Parathyroid adenoma (tissue), 2 donors: ENCODE data around the gene DNM3.

Source experiments
- H2AFZ ChIP-seq: fragments of 300-600 bp; sonication (generic); one replicate; pipeline ENCODE4 v1.7.0; 2017; ENCODE audit warnings: antibody characterized with exemption, mild to moderate bottlenecking
- H3K27ac ChIP-seq: fragments of 300-600 bp; sonication (generic); one replicate; pipeline ENCODE4 v1.7.0; 2017
- H3K27me3 ChIP-seq: fragments of 300-600 bp; sonication (generic); one replicate; pipeline ENCODE4 v1.7.0; 2017; ENCODE audit warnings: low read length; ENCODE audit not compliant: control insufficient read depth, insufficient read depth
- H3K36me3 ChIP-seq: fragments of 300-600 bp; sonication (generic); one replicate; pipeline ENCODE4 v1.7.0; 2017; ENCODE audit warnings: low read length; ENCODE audit not compliant: control insufficient read depth, insufficient read depth
- H3K4me1 ChIP-seq: fragments of 300-600 bp; sonication (generic); one replicate; pipeline ENCODE4 v1.7.0; 2017; ENCODE audit warnings: control low read depth
- H3K4me2 ChIP-seq: fragments of 300-600 bp; sonication (generic); one replicate; pipeline ENCODE4 v1.7.0; 2017; ENCODE audit warnings: low read length
- H3K4me3 ChIP-seq: fragments of 300-600 bp; sonication (generic); one replicate; pipeline ENCODE4 v1.7.0; 2017; ENCODE audit warnings: low read depth, low read length
- H3K79me2 ChIP-seq: fragments of 300-600 bp; sonication (generic); one replicate; pipeline ENCODE4 v1.7.0; 2017; ENCODE audit warnings: control low read depth
- H3K9ac ChIP-seq: fragments of 300-600 bp; sonication (generic); one replicate; pipeline ENCODE4 v1.7.0; 2017; ENCODE audit warnings: mild to moderate bottlenecking
- H3K9me3 ChIP-seq: fragments of 300-600 bp; sonication (generic); one replicate; pipeline ENCODE4 v1.7.0; 2017; ENCODE audit warnings: low read length; ENCODE audit not compliant: control insufficient read depth
- TF ChIP-seq, protein P1 (sequence below): fragments of 300-600 bp; sonication (generic); IDR thresholded peaks from one replicate; pipeline ENCODE4 v1.7.0; 2017; ENCODE audit warnings: antibody characterized with exemption, mild to moderate bottlenecking
- donor health status: primary hyperparathyroidism.

DNM3 gene

DNA sequence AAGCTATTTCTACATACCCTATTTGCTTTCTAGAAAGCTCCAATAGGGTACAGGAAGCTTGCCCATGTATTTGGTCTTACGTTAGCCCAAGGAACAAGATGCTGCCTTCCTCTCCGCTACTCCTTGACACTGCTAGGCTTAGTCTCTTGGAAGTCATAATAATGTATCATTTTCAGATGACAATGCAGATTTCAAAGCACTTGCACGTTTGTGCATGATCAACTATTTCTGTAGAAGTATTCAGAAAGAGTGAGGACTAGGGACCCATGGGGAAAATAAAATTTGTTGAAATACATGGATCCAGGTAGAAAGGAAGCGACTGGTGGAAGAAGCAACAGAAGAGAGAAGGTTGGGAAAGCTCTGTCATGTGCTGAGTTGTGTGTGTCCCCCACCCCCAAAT is 367.3 kb downstream of the DNM3 start:
- peaks cover 2% of the 10 kb centered on the region for H3K4me1 ChIP-seq
- no peaks in the 10 kb centered on the region for H3K27me3 ChIP-seq
- TF ChIP-seq, protein P1, sequence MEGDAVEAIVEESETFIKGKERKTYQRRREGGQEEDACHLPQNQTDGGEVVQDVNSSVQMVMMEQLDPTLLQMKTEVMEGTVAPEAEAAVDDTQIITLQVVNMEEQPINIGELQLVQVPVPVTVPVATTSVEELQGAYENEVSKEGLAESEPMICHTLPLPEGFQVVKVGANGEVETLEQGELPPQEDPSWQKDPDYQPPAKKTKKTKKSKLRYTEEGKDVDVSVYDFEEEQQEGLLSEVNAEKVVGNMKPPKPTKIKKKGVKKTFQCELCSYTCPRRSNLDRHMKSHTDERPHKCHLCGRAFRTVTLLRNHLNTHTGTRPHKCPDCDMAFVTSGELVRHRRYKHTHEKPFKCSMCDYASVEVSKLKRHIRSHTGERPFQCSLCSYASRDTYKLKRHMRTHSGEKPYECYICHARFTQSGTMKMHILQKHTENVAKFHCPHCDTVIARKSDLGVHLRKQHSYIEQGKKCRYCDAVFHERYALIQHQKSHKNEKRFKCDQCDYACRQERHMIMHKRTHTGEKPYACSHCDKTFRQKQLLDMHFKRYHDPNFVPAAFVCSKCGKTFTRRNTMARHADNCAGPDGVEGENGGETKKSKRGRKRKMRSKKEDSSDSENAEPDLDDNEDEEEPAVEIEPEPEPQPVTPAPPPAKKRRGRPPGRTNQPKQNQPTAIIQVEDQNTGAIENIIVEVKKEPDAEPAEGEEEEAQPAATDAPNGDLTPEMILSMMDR, result no peak
- H3K36me3 ChIP-seq, result no peaks in the 10 kb centered on the region
- no peak overlapping the region for H3K9ac ChIP-seq
- H3K79me2 ChIP-seq, result no peaks in the 10 kb centered on the region
- no peak overlapping the region for H3K4me3 ChIP-seq
- no peak overlapping the region for H3K27ac ChIP-seq
- no peak overlapping the region for H2AFZ ChIP-seq
- no peaks in the 10 kb centered on the region for H3K9me3 ChIP-seq
- H3K4me2 ChIP-seq, result no peak overlapping the region

DNA sequence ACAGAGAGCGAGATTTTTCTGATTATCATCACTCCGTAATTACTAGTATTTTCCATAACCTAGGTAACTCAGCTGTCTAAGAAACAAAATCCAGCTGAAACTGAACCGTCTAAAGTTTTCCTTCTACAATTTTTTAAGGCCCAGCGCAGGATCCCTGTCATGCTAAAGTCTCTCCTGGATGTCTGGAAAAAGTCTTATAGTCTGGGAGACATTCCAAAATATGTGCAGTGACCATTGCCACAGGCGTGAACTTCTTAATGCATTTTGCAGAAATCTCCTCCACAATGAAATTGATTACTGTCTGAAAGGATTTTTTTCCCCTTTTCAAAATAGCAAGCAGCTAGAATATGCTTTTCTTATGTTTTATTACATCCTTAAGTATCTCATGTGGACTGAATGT is 369.9 kb downstream of the DNM3 start:
- TF ChIP-seq, protein P1, result no peak
- Histone ChIP-seq H3K27ac (no peak overlapping the region), H3K27me3 (no peaks in the 10 kb centered on the region), H3K4me3 (no peak overlapping the region), H3K79me2 (no peaks in the 10 kb centered on the region), H3K36me3 (no peaks in the 10 kb centered on the region), H3K4me1 (peaks cover 2% of the 10 kb centered on the region), H3K9me3 (no peaks in the 10 kb centered on the region), H3K9ac (no peak overlapping the region), H3K4me2 (no peak overlapping the region), H2AFZ (no peak overlapping the region)

DNA sequence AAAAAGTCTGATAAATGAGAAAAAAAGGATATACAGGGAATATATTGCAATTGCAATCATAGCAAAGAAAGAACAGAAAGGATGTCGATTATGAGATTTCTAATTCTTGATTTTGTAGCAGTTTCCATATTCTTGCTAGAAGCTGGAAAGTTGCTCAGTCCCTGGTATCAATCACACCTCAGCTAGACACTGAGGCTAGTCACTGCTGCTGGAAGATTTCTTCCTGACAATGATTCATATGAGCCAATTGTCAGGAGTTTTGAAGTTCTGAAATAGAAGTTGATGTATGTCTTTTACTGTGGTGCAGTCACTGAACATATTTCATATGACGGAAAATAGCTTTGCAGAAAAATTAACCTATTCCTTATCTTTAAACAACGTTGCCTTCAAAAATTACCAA is 370.8 kb downstream of the DNM3 start:
- H3K4me2 ChIP-seq, result no peak overlapping the region
- no peaks in the 10 kb centered on the region for H3K79me2 ChIP-seq
- TF ChIP-seq, protein P1, result no peak
- peaks cover 2% of the 10 kb centered on the region for H3K4me1 ChIP-seq
- H3K9me3 ChIP-seq, result no peaks in the 10 kb centered on the region
- no peaks in the 10 kb centered on the region for H3K36me3 ChIP-seq
- H3K27ac ChIP-seq, result no peak overlapping the region
- no peaks in the 10 kb centered on the region for H3K27me3 ChIP-seq
- H3K4me3 ChIP-seq, result no peak overlapping the region
- H2AFZ ChIP-seq, result no peak overlapping the region
- H3K9ac ChIP-seq, result no peak overlapping the region

DNA sequence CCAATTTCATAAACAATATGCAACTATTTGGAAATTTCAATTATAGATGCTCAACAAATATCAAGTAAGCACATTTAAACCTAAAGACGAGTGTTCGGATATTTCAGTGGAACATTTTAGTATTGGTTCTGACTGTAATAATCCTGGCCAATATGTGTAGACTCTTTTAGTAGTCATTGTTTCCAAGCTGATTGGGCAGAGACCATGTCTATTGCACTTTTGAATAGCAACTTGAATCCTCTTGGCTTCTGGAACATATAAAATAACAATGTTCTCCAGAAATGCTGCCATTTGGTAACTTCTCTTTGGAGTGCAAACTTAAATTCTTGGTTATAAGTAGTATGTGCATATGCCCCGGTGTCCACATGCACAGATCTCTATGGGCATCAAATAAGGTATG is 373.7 kb downstream of the DNM3 start:
- Histone ChIP-seq H3K9ac (no peak overlapping the region), H3K4me3 (no peak overlapping the region), H3K4me2 (no peak overlapping the region), H3K4me1 (no peaks in the 10 kb centered on the region), H2AFZ (no peak overlapping the region), H3K9me3 (no peaks in the 10 kb centered on the region), H3K27me3 (no peaks in the 10 kb centered on the region), H3K27ac (no peak overlapping the region), H3K79me2 (no peaks in the 10 kb centered on the region), H3K36me3 (no peaks in the 10 kb centered on the region)
- TF ChIP-seq, protein P1, result no peak

DNA sequence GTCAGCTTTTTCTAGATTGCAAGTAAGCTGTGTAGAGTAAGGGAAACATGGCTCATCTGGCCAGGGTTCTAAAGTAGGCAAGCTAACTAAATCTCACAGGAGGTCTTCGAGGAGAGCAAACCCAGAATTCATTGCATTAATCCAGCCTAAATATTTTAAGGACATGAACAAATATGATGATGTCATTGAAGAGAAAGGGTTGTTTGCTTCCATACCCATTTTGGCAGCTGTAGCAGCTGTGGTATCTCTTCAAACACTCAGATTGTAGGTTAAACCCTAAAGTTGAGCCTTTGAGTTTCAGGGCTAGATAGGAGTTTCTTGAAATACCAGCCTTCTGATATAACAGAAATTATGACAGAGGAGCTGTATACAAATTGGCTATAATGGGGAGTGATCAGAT is 378.7 kb downstream of the DNM3 start:
- H3K27ac ChIP-seq, result no peak overlapping the region
- H3K79me2 ChIP-seq, result no peaks in the 10 kb centered on the region
- no peak overlapping the region for H3K4me2 ChIP-seq
- H3K9ac ChIP-seq, result no peak overlapping the region
- H3K36me3 ChIP-seq, result no peaks in the 10 kb centered on the region
- TF ChIP-seq, protein P1, result no peak
- H3K27me3 ChIP-seq, result no peaks in the 10 kb centered on the region
- H3K4me3 ChIP-seq, result no peak overlapping the region
- no peaks in the 10 kb centered on the region for H3K9me3 ChIP-seq
- H2AFZ ChIP-seq, result no peak overlapping the region
- no peaks in the 10 kb centered on the region for H3K4me1 ChIP-seq
